HG02610 (cell line): ENCODE results near the gene FXYD6.
A peak's percentile ranks its signal among the peaks of the same experiment; 100 is the strongest.
"Not testable (repeated sequence)": the region's sequence is repeated elsewhere in the genome, so short reads cannot be mapped to it uniquely, and the experiment has no call there.

Source experiments
- ATAC-seq: cut with Tn5 transposase; IDR thresholded peaks from one replicate; pipeline ENCODE4 v1.9.1; 2021; ENCODE audit warnings: mild to moderate bottlenecking, moderate library complexity; ENCODE audit not compliant: unreplicated experiment

The FXYD6 gene

DNA sequence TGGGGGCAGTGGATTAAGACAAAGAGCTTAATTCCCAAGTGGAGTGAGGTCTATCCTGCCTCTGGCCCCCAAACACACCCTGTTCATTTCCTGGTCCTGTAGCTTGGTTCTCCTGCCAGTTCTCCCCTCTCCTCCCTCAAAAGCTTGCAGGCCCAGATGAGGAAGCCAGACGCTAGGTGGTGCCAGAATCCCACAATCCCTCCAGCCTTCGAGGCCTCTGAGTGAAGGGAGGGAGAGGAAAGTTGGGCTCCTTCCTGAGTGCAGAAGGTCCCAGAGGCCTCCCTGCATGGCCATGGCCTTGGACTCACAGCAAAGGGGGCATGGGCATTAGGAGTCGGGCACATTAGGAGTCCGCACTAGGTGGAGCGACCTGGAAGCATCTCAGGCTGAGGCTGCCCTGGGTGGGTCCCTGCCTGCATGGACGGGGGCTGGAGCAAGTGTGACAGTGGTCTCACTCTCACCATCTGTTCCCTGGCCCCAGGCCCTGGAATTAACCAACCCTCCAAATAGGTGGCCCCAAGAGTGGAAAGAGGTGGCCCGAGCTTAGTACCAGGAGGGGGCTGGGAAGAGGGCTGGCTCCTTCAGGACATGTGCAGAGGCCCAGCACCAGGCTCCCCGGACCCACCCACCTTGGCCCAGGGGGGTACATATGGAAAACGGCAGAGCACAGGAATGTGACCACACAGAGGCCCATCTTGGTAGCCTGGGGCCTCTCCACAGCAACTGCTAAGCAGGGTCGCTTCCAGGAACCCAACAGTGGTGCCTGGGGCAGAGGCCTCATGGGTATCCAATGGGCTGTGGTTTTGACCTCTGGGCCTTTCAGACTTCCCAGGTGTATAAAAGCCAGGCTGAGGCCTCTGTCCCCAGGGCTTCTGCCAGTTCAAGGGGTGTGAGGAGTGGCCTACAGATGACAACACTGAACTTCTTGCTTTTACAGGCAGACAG, 57.1 kb downstream of the FXYD6 start:
- no peak for ATAC-seq

DNA sequence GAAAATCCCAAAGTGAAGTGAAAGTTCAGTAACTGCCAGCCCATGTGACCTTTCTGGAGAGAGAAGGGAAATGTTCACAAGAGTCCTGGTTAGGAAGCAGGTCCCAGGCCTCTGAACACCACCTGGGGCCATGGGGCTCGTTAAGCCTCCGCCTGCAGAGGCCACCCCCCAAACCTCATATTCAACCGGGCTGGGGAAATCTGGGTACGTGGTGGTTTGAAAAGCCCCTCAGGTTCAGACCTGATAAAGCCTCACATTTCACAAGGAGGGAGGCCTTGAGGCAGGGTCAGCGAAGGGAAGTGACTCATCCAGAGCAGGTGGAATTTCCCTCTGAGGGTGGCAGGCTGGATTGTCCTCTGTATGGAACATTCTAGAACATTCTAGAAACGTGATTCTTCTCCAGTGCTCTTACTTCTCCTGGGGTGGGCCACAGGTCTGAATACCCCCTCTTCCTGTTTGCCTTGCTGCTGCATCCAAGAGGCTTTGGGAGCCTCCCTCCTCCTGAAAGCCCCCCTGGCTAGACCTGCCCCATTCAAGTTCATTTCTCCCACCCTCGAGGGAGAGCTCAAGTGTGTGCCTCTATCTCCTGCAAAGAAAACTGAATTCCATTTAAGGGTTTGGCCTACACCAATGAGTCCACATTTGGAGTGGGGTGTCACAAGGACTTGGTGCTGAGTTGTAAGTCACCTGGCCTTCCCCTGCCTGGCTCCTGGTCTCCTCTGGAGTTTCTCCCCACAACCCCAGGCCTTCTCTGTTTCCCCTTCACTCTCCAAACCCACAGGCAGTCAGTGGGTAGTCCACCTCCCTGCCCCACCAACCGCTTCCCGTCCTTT, 58.2 kb downstream of the FXYD6 start:
- ATAC-seq = peak; percentile 38

DNA sequence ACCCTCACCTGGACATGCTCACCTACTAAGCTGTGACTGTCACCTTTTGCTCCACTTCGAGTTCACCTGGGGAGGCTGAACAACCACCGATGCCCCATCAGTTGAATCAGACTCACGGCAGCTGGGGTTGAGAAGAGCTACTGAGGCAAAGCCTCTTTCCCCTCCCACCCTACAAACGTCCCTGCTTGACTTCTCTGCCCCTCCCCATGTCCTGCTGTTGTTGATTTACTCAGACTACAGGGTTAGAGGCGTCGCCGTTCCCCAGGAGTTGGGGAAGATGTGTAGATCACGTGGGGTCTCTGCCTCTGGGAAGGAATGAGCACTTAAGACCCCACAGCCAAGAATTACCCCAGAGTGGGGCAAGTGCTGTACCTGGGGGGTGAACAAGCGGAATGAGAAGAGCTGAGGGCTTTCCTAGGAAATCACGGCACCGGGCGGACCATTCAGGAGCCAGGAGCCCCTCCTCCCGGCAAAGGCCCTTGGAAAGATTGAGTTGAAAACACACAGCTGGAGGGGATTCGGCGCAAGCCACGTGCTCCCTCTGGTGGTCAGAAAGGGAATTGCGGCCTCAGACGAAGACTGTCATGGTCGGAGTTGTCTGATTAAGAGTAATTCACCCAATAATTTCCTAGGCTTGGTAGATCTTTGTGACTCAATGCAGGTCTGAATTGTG, 59.0 kb downstream of the FXYD6 start:
- ATAC-seq = no peak

DNA sequence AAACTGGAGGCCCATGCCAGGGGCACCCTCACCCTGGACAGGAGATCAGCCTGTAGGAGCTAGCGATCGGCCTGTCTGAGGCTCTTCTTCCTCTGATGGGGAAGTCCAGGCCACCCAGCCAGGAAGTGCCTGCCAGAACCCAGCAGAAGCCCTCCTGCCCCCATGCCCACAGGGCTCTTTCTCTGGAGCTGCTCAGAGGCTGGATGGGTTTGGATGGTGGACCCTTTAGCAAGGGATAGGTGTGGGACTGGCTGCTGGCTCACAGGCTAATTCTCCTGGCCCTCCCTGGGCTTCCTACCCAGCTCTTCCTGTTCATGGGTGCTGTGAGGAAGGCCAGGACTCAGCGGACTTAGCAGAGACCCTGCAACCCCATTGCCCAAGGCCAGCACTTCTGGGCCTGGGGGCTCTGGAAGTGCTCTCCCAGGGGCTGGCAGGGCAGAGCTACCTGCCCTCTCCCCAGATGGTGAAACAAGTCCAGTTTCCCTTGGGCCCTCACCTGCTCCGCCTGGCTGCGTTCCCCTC, 59.6 kb downstream of the FXYD6 start:
- no peak for ATAC-seq

DNA sequence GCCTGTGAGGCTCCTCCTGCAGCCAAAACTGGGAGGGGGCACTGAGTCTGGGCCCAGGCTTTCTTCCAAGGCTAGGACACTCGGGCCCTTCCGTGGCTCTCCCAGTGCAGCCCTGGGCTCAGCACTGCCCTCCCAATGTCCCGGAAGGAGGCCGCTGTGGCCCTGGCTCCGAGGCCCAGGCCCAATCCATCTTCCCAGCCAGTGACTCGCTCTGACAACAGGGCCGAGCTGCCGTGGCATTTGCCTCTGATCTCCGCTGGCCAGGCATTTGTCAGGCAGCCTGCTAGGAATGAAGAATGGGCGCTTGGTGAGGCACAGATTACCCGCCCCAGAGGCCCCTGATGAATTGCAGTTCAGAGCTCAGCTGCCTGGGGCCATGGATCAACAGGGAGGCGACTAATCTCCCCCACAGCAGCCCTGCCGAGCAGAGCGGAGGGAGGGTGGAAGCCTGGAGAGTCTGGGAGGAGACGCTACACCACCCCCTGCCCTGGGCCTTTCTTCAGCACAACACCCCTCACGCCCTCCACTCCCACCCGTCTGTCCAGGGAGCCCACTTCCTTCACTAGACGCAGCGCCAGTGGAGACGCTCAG, 60.2 kb downstream of the FXYD6 start:
- ATAC-seq = no peak

DNA sequence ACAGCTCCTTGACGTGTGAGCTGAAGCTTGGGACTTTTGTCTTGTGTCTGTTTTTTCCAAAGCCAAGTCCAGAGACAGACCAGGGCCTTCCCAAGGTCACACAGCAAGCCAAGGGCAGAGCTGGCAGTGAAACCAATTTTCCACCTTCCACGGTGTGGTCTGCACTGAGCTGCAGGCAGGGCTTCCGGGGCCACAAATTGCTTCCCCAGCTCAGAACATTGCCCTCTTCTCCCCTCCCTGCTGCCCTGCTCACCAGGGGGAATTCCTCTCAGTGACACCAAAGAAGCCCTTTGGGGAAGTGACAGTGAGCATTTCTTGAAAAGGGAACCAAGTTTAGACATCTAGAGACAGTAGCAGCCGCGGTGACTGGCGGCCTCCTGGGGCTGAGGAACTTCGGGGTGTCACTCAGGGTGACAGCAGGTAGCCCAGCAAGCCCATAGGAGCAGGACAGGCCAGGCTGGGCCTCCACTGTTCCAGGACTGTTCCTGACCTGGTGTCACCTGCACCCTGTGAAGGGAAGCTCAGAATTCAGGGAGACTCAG, 61.1 kb downstream of the FXYD6 start:
- ATAC-seq = peak; percentile 51

DNA sequence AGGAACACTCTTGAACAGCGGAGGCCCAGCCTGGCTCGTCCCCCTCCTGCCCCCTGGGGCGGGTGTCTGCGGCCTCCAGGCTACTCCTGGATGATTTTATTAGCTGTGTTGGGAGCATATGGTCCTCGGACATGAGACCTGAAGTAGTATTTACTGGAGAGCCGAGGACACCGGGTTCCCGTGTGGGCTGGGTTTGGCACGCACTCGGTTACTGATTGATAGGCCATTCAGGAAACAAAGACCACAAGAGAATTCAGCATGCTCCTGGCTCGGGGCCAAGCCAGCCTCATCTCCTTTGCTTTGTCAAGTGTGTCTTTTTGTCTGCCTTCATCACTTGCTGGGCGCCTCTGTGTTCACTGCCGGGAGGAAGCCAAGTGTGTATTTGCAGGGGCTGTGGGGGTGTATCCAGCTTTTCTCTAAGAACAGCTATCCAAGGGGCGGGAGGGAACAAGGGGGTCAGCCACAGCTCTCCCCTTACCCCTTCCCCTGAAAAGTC, 61.6 kb downstream of the FXYD6 start:
- peak; percentile 36 for ATAC-seq

DNA sequence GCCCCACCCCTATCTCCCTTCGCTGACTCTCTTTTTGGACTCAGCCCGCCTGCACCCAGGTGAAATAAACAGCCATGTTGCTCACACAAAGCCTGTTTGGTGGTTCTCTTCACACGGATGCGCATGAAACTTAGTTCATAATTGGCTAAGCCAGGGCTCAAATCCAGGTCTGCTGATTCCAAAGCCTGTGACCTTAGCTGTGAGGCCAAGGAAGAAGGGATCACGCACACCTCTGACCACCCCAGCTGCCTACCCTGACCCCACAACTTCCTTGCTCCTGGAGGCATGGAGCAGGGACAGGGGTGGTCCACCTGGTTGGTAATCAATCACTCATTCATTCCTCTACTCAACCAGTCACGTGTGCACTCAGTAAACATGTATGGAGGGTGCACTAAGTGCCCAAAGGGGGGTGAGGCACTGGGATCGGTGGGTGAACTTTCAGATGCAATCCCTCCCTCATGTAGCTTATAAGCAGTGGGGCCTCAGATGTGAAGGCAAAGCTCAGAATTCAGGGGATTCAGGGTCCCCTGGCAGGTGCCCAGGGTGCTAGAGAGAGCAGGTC, 62.2 kb downstream of the FXYD6 start:
- ATAC-seq = no peak

DNA sequence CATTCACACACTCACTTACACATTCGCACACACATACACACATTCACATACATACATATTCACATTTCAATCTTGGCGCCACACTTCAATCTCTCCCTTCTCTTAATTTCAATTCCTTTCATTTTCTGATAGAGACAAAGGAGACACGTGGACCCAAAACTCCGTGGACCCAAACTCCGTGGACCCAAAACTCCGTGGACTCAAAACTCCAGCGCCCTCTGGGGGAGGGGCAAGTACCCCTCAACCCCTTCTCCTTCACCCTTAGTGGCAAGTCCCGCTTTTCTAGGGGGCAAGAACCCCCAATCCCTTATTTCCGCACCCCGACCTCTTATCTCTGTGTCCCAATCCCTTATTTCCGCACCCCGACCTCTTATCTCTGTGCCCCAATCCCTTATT, 66.4 kb downstream of the FXYD6 start:
- ATAC-seq = not testable (repeated sequence)

DNA sequence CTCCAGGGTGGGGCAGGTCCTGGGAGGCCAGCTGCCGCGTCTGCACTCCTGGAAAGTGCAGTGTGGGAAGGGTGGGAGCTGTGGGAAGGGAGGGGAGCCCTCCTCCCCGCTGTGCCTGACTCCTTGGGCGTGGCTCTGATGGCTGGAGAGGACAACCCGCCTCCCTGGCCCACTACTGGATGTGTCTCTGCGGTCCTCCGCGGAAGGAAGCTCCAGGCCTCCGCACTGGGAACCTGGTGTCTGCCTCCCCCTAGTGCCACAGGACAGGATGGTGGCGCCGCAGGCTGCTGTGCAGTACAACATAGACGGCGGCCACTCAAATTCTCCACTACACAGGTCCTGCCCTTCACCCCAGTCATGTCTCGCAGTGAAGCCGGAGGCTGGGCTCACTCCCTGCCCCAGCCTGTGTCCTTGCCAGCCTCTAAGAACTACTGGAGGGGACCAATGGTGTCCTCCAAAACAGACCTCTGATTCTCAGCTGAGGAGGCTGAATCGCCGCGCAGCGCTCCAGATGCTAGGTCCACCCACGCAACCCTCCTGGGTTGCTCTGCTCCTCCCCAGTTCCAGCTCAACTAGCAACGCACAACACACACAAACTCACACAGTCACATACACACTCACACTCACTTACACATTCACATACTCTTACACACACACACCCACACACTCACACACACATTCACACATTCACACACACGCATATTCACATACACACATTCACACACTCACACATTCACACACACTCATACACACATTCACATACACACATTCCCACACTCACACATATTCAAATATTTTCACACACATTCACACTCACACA, 67.0 kb downstream of the FXYD6 start:
- peak; percentile 45 for ATAC-seq

DNA sequence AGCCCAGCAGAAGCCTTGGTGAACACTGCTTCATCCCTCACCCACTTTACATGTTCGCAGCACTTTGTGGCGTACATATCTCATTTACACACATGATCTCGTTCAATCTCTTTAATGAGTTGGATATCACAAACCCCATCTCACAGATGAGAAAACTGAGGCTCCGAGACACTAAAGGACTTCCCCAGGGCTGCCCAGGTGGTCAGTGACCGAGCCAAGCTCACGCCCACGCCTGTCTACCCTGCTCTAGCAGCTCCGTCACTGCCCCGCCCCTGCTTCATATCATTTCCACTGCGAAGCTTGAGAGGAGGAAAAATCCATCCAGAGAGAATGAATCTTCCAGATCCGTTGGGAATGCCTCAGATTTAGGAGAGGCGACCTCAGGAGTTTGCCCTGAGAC, 67.7 kb downstream of the FXYD6 start:
- ATAC-seq = no peak

DNA sequence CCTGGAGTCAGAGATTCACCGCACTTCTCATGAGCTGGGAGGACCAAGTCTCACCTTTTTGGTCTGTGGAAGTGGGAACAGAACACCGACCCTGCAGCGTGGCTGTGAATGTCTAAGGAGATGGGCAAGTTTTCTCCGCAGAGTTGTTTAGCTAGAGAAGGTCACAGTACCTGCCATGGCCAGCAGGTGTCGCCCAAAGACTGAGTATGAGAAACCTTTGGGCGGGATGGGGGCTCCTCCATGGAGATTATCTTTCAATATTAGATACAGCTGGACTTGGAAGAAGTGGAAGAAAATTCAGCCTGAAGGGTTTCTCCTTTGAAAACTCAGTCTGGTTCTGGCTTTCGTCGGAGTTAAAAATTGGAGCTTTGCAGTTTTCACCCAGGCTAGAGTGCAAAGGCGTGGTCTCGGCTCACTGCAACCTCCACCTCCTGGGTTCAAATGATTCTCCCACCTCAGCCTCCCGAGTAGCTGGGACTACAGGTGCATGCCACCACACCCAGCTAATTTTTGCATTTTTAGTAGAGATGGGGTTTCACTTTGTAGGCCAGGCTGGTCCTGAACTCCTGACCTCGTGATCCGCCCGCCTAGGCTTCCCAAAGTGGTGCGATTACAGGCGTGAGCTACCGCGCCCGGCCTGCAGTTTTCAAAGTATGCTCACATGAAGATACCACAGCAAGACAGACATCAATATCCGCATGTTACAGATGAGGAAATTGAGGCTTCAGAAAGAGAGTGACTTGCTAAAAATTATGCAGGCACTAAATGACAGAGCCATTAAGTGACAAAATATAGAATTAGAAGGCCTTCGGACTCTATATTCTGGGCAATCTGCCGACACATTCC, 68.8 kb downstream of the FXYD6 start:
- ATAC-seq = no peak

DNA sequence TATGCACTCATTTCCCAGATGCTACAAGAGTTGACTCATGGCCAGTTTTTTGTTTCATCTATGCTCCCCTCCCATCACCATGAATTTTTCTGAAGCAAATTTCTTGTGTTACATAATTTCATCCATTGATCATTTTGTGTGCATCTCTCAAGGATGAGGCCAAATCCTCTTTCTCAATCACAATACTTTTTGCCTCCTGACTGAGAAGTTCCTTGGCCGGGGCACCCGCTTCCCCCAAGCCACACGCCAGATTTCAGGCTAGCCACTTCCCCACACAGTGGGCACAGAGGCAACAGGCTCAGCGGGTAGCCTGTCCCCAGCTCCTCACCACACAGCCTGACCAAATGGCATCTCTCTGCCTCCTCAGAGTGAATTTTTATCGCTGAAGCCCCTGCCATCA, 69.6 kb downstream of the FXYD6 start:
- ATAC-seq = no peak

DNA sequence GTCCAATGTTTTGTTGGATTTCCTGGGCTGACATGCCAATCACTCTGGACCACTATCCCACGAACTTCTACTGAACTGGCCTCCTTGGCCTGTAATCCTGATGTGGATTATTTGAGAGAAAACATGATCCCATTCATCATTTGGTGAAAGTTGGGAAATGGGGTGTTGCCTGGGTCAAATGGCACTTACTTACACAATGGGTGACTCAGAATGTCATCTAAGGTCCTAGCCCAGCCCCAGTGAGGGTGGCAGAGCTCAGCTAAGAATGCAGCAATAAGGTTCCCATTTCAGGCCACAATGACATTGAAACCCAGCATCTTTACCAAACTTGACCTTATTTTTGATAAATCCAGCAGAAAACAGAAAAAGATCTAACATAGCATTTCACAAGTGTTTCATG, 71.4 kb downstream of the FXYD6 start:
- ATAC-seq = no peak

DNA sequence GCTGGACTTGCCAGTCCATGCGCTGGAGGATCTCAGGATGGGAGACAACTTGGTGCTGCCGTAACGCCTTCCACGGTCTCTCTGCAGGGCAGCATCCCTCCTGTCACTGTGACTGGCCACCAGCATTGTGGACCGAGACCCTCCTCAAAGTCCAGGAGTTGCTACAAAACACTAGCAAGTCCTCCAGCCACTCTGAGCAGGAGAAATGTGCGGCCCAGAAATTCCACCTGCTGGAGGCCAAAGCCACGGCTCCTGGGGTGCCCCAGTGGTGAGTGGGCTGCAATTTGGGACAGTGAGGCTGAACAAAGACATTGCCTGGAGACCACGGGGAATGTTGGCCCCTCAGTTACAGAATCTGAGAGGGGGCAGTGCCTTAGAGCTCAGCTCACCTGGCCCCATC, 72.6 kb downstream of the FXYD6 start:
- no peak for ATAC-seq

DNA sequence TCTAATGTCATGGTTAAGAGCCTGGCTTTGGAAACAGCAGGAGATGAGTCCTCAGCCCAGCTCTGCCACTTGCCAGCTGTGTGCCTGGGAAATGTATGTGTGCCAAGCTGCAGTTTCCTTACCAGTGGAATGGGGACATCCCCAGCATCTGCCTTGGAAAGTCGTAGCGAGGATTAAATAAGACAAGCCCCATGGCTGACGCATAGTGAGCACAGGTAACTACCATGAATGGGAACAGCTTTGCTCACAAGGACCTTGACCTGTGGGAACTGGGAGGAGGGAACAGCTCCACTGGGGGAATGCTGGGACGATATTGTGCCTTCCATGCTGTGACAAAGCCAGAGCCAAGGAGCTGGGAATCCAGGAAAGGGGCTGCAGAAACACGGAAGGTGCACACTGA, 76.8 kb downstream of the FXYD6 start:
- no peak for ATAC-seq

DNA sequence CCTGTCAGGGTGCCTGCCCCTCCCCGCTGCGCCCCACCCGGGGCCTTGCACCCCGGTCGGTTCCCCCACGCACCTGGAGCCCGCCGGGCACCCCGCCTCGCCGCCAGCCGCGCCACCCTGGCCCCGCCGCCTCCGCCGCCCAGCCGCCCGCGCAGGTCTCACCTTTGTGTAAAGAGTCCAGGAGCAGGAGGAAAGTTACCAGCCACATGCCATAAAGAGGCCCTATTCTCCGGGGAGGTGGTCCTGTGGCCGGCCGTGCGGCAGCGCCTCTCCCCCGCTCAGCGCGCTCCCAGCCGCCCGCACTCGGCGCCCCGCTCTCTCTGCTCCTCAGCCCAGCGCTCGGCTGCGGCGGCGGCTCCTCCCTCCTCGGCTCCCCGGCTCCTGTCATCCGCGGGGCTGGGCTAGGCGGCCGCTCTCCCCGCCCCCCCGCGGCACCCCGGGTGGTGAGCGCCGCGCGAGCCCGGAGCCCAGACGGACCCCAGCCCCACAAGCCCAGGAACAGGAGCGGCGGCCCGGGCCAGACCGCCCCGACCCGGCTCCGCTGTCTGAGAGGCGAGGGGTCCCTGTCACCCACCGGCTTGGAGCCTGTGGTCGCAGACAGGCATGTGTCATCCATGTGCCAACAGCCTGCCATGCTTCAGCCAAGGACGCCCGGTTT, 79.5 kb downstream of the FXYD6 start, which contains the start of gene DSCAML1:
DSCAML1 (minus strand) TSS at position 345 of the 658 bp plus-strand sequence; CDS start at position 208, 137 bp downstream.
- ATAC-seq = no peak
